ENCODE data around the gene CCP110.

DNA sequence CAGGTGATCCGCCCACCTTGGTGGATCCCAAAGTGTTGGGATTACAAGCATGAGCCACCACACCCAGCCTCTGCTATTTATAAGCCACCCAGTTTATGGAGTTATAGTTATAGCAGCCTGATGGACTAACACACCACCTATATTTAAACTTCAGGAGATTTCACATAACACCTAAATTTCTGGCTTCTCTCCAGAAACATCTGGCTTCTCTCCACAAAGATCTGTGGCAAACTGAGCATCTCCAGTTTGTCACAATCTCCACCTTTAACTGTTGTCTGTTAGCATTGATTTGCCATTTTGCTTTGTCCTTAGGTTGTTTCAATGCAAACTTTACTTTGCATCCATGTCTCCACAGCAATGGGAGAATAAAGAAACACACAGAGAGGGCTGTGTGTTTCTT is 41.5 kb upstream of the CCP110 start:
- no peak for TF ChIP-seq EZH2 (IDR thresholded peaks at IDR 0.05; ENCODE audit: low read length)
- TF ChIP-seq, protein P1, sequence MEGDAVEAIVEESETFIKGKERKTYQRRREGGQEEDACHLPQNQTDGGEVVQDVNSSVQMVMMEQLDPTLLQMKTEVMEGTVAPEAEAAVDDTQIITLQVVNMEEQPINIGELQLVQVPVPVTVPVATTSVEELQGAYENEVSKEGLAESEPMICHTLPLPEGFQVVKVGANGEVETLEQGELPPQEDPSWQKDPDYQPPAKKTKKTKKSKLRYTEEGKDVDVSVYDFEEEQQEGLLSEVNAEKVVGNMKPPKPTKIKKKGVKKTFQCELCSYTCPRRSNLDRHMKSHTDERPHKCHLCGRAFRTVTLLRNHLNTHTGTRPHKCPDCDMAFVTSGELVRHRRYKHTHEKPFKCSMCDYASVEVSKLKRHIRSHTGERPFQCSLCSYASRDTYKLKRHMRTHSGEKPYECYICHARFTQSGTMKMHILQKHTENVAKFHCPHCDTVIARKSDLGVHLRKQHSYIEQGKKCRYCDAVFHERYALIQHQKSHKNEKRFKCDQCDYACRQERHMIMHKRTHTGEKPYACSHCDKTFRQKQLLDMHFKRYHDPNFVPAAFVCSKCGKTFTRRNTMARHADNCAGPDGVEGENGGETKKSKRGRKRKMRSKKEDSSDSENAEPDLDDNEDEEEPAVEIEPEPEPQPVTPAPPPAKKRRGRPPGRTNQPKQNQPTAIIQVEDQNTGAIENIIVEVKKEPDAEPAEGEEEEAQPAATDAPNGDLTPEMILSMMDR (optimal IDR thresholded peaks at IDR 0.05 in 1 of 3, IDR thresholded peaks at IDR 0.05 in 1 of 3, conservative IDR thresholded peaks at IDR 0.05 in 1 of 3; ENCODE audit: extremely low read depth in 1 of 3, insufficient read depth in 2 of 3, low read length in 3 of 3) = no peak
